ENCODE measurements around the gene ACMSD.

DNA sequence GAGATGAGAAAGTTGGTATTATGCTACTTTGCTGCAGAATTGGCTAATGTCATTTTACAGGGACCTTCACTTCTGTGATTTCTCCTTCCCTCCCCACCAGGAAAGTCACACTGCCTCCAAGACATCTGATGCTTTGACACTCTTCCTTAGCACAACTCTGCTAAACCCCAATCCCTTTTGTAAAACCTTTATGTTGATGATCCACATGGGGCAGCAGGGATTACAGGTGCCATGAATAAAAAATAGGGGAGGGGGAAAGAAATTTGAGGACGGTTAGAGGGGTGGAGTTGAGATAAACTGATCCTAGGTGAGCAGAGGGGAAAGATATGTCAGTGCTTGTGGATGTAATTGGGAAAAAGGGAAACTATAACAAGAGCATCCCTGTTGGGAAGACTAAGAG lies 106.6 kb downstream of the ACMSD start:
- TF ChIP-seq, protein P1, sequence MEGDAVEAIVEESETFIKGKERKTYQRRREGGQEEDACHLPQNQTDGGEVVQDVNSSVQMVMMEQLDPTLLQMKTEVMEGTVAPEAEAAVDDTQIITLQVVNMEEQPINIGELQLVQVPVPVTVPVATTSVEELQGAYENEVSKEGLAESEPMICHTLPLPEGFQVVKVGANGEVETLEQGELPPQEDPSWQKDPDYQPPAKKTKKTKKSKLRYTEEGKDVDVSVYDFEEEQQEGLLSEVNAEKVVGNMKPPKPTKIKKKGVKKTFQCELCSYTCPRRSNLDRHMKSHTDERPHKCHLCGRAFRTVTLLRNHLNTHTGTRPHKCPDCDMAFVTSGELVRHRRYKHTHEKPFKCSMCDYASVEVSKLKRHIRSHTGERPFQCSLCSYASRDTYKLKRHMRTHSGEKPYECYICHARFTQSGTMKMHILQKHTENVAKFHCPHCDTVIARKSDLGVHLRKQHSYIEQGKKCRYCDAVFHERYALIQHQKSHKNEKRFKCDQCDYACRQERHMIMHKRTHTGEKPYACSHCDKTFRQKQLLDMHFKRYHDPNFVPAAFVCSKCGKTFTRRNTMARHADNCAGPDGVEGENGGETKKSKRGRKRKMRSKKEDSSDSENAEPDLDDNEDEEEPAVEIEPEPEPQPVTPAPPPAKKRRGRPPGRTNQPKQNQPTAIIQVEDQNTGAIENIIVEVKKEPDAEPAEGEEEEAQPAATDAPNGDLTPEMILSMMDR (IDR thresholded peaks at IDR 0.05) = no peak
- TF ChIP-seq POLR2A (IDR thresholded peaks at IDR 0.05) = no peak
